PFSK-1 (cell line): Measurements from ENCODE around the gene RNU5D-1.

Experiments used
- FOXP2 ChIP-seq: optimal IDR thresholded peaks from 2 replicates; pipeline ENCODE3; 2011; ENCODE audit warnings: borderline replicate concordance, control low read depth, inconsistent platforms; ENCODE audit not compliant: insufficient read depth; ENCODE audit errors: extremely low read length, extremely low read depth
- POLR2AphosphoS5 ChIP-seq: IDR thresholded peaks from 2 replicates; pipeline ENCODE4 v1.6.1; 2012; ENCODE audit warnings: low read depth, mild to moderate bottlenecking, control low read depth, low read length, moderate library complexity
- SIN3A ChIP-seq: IDR thresholded peaks from 2 replicates; pipeline ENCODE4 v1.6.1; 2012; ENCODE audit warnings: mild to moderate bottlenecking, low read length, moderate library complexity, borderline replicate concordance; ENCODE audit not compliant: insufficient read depth
- TAF1 ChIP-seq: IDR thresholded peaks from 2 replicates; pipeline ENCODE4 v1.6.1; 2012; ENCODE audit warnings: low read length, control low read depth, borderline replicate concordance; ENCODE audit not compliant: insufficient read depth
- TF ChIP-seq, protein P1 (sequence below), 2 experiments: IDR thresholded peaks; 2 replicates each; pipeline versions ENCODE4 v1.6.1 to v1.8.0; 2011 to 2012; ENCODE audit warnings: low read depth in 2 of 2, low read length in 2 of 2, control low read depth in 1 of 2, inconsistent platforms in 1 of 2, mild to moderate bottlenecking in 1 of 2, moderate library complexity in 1 of 2; ENCODE audit not compliant: insufficient read depth in 1 of 2

The RNU5D-1 gene

DNA sequence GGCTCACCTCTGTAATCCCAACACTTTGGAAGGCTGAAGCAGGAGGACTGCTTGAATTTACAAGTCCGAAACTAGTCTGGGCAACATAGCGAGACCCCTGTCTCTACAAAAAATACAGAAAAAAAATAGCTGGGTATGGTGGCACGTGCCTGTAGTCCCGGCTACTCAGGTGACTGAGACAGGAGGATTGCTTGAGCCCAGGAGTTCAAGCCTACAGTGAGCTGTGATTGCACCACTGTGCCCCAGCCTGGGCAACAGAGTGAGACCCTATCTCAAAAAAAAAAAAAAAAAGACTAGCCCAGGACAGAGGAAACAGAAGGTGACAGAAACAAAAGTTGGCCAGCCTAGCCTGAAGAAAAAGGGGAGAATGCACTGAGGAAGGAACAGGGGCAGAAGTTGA, 35.3 kb downstream of the RNU5D-1 start:
- TF ChIP-seq SIN3A (no peak), TAF1 (no peak), FOXP2 (no peak), POLR2AphosphoS5 (no peak)
- TF ChIP-seq, protein P1, sequence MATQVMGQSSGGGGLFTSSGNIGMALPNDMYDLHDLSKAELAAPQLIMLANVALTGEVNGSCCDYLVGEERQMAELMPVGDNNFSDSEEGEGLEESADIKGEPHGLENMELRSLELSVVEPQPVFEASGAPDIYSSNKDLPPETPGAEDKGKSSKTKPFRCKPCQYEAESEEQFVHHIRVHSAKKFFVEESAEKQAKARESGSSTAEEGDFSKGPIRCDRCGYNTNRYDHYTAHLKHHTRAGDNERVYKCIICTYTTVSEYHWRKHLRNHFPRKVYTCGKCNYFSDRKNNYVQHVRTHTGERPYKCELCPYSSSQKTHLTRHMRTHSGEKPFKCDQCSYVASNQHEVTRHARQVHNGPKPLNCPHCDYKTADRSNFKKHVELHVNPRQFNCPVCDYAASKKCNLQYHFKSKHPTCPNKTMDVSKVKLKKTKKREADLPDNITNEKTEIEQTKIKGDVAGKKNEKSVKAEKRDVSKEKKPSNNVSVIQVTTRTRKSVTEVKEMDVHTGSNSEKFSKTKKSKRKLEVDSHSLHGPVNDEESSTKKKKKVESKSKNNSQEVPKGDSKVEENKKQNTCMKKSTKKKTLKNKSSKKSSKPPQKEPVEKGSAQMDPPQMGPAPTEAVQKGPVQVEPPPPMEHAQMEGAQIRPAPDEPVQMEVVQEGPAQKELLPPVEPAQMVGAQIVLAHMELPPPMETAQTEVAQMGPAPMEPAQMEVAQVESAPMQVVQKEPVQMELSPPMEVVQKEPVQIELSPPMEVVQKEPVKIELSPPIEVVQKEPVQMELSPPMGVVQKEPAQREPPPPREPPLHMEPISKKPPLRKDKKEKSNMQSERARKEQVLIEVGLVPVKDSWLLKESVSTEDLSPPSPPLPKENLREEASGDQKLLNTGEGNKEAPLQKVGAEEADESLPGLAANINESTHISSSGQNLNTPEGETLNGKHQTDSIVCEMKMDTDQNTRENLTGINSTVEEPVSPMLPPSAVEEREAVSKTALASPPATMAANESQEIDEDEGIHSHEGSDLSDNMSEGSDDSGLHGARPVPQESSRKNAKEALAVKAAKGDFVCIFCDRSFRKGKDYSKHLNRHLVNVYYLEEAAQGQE (IDR thresholded peaks at IDR 0.05; ENCODE audit: insufficient read depth in 1 of 2, low read depth in 2 of 2, low read length in 2 of 2) = no peak

- TF ChIP-seq SIN3A = no peak
- TF ChIP-seq POLR2AphosphoS5 = no peak
- TF ChIP-seq, protein P1 (IDR thresholded peaks at IDR 0.05; ENCODE audit: insufficient read depth in 1 of 2, low read depth in 2 of 2, low read length in 2 of 2) = no peak
- no peak for TF ChIP-seq TAF1
- no peak for TF ChIP-seq FOXP2
Observed at GRCh38 chr1:44694863-44695478, 36.0 kb downstream of the RNU5D-1 start.

DNA sequence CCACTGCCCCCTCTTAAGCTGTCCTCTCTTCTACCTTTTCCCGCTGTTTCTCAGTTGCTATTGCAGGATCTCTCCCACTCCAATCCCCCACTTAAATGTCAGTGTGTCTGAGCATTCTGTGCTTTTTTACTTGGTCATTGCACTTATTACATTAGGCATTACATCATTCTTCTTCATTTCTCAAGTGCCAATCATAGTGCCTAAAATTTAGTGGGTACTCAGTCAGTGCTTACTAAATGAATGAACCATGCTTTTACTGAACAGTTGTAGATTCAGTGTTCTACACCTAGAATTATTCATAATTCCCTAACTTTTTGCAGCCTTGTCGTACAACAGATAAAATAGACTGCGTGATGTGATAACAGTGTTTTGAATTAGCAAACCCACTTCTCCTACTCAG, 37.1 kb downstream of the RNU5D-1 start:
- TF ChIP-seq POLR2AphosphoS5 = no peak
- no peak for TF ChIP-seq TAF1
- no peak for TF ChIP-seq SIN3A
- TF ChIP-seq FOXP2 = no peak
- TF ChIP-seq, protein P1 (IDR thresholded peaks at IDR 0.05; ENCODE audit: insufficient read depth in 1 of 2, low read depth in 2 of 2, low read length in 2 of 2) = no peak

DNA sequence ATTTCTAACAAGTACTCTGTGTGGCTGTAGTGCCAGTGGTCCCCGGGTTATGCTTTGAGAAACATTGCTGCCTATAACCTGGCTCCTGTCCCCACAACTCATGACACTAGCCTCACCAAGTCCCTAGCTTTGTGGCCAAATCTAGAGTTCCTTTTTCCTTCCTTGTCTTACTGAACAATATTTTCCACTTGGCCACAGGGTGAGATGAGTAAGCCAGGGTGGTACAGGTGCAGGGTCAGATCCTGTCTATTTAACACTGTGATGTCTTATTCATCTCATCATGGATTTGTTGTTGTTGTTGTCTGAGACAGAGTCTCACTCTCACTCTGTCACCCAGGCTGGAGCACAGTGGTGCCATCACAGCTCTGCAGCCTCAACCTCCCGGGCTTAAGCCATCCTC, 37.8 kb downstream of the RNU5D-1 start:
- TF ChIP-seq FOXP2 = no peak
- TF ChIP-seq, protein P1 (IDR thresholded peaks at IDR 0.05; ENCODE audit: insufficient read depth in 1 of 2, low read depth in 2 of 2, low read length in 2 of 2) = no peak
- TF ChIP-seq TAF1 = no peak
- TF ChIP-seq POLR2AphosphoS5 = no peak
- no peak for TF ChIP-seq SIN3A

DNA sequence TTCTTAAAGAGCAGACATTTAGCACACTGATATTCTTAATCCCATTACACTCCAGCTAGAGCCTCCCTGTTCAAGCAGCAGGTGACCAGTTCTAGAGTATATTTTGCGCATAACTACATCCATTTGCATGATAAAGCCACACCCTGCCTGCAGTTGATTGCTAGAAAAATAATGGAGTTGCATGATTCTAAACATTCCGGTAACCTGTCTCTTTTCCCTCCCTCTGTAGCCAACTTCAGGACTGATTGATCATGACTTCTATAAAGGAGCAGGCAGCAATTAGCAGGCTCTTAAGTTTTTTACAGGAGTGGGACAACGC, 41.6 kb downstream of the RNU5D-1 start:
- TF ChIP-seq TAF1 (no peak), POLR2AphosphoS5 (no peak), SIN3A (no peak)
- TF ChIP-seq, protein P1 (IDR thresholded peaks at IDR 0.05; ENCODE audit: insufficient read depth in 1 of 2, low read depth in 2 of 2, low read length in 2 of 2) = no peak
